G401.6 (cell line): Measurements from ENCODE around the gene OR1D2.
A peak's percentile ranks its signal among the peaks of the same experiment; 100 is the strongest.
"Not testable (repeated sequence)": the region's sequence is repeated elsewhere in the genome, so short reads cannot be mapped to it uniquely, and the experiment has no call there.

Source experiments
- FAIRE-seq: peaks from 2 replicates; lab custom pipeline; 2012; peaks lifted over from hg19 to GRCh38; lab: Jason Lieb, UNC

The OR1D2 gene

GRCh38 chr17:3104322-3104721 lies at the start of gene OR1D2:
Gene OR1D2, minus strand, starts transcription at chr17:3104422. Its CDS starts 11,426 bp downstream, at chr17:3092996.
- no peak for FAIRE-seq

GRCh38 chr17:3137494-3137893 lies 33.3 kb upstream of the OR1D2 start:
- FAIRE-seq = not testable (repeated sequence)

GRCh38 chr17:3127451-3127850 lies 23.2 kb upstream of the OR1D2 start, which contains the start of gene OR1G1:
Gene OR1G1, minus strand, starts transcription at chr17:3127551. Its CDS starts 0 bp downstream, at chr17:3127551.
- FAIRE-seq = no peak

- FAIRE-seq = not testable (repeated sequence)
Observed at GRCh38 chr17:3073850-3074249, 30.4 kb downstream of the OR1D2 start.

GRCh38 chr17:3065192-3065591 lies 39.0 kb downstream of the OR1D2 start:
- peak; percentile 11 for FAIRE-seq

GRCh38 chr17:3063507-3063906 lies 40.7 kb downstream of the OR1D2 start, which contains the start of gene OR1D5:
Gene OR1D5, minus strand, starts transcription at chr17:3063607. Its CDS starts 0 bp downstream, at chr17:3063607.
- peak; percentile 76 for FAIRE-seq

- FAIRE-seq = not testable (repeated sequence)
Observed at GRCh38 chr17:3062824-3063377, 41.3 kb downstream of the OR1D2 start.

GRCh38 chr17:3054868-3055267 lies 49.4 kb downstream of the OR1D2 start:
- not testable (repeated sequence) for FAIRE-seq

GRCh38 chr17:3049705-3050295 lies 54.4 kb downstream of the OR1D2 start:
- no peak for FAIRE-seq

- peak; percentile 96 for FAIRE-seq
Observed at GRCh38 chr17:3048727-3049471, 55.3 kb downstream of the OR1D2 start.

GRCh38 chr17:3046753-3047152 lies 57.5 kb downstream of the OR1D2 start:
- FAIRE-seq = no peak

GRCh38 chr17:3043737-3044365 lies 60.4 kb downstream of the OR1D2 start:
- FAIRE-seq = no peak

- no peak for FAIRE-seq
Observed at GRCh38 chr17:3040882-3041281, 63.3 kb downstream of the OR1D2 start.

- no peak for FAIRE-seq
Observed at GRCh38 chr17:3039736-3040135, 64.5 kb downstream of the OR1D2 start.

- no peak for FAIRE-seq
Observed at GRCh38 chr17:3038941-3039340, 65.3 kb downstream of the OR1D2 start.
